ENCODE results near the gene SCRT2. TPM values are rescaled to one million over a fixed set of nuclear protein-coding genes. Genes with fewer than 3 reads are reported as not detected.

SCRT2 gene
- total RNA-seq, 1 experiment from 2014 or later, result 0.20 TPM

DNA sequence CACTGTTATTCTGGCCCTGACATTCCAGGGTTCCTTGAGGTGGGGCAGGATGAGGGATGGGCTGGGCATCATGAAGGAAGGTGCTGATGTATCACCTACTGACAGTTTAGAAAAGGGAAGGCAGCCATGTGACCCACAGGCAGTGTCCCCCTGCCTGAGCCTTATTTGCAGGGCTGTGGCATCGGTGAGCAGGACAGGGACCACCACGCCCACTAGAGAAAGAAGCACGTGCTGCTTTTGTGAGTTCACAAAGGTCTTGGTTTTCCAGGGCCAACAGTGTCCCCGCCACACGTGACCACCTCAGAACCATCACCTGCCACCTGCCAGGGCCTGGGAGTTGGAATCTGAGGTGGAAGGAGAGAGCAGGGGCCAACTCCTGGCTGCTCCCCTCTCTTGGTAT lies 43.5 kb upstream of the SCRT2 start:
- H3K9me3 Mint-ChIP-seq, result no peaks in the 10 kb centered on the region
- no peaks in the 10 kb centered on the region for H3K36me3 Mint-ChIP-seq
- no peak for ATAC-seq
- H3K4me3 Mint-ChIP-seq, result no peak overlapping the region
- CTCF ChIA-PET, result interaction anchor here (2.7 kb wide), 1 partner anchor 52 kb away, joined by 12 read pairs; no protein-coding TSS in a partner anchor
- no peak overlapping the region for H3K27ac Mint-ChIP-seq
- H3K4me1 Mint-ChIP-seq, result peaks cover 10% of the 10 kb centered on the region
- no peak for TF ChIP-seq CBFB (CRISPR knock-in tag; IDR thresholded peaks at IDR 0.05; ENCODE audit: low read depth)
- TF ChIP-seq, protein P1, sequence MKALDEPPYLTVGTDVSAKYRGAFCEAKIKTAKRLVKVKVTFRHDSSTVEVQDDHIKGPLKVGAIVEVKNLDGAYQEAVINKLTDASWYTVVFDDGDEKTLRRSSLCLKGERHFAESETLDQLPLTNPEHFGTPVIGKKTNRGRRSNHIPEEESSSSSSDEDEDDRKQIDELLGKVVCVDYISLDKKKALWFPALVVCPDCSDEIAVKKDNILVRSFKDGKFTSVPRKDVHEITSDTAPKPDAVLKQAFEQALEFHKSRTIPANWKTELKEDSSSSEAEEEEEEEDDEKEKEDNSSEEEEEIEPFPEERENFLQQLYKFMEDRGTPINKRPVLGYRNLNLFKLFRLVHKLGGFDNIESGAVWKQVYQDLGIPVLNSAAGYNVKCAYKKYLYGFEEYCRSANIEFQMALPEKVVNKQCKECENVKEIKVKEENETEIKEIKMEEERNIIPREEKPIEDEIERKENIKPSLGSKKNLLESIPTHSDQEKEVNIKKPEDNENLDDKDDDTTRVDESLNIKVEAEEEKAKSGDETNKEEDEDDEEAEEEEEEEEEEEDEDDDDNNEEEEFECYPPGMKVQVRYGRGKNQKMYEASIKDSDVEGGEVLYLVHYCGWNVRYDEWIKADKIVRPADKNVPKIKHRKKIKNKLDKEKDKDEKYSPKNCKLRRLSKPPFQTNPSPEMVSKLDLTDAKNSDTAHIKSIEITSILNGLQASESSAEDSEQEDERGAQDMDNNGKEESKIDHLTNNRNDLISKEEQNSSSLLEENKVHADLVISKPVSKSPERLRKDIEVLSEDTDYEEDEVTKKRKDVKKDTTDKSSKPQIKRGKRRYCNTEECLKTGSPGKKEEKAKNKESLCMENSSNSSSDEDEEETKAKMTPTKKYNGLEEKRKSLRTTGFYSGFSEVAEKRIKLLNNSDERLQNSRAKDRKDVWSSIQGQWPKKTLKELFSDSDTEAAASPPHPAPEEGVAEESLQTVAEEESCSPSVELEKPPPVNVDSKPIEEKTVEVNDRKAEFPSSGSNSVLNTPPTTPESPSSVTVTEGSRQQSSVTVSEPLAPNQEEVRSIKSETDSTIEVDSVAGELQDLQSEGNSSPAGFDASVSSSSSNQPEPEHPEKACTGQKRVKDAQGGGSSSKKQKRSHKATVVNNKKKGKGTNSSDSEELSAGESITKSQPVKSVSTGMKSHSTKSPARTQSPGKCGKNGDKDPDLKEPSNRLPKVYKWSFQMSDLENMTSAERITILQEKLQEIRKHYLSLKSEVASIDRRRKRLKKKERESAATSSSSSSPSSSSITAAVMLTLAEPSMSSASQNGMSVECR (CRISPR knock-in tag; IDR thresholded peaks at IDR 0.05; ENCODE audit: borderline replicate concordance), result no peak
- TF ChIP-seq MYBL2 (CRISPR knock-in tag; IDR thresholded peaks at IDR 0.05), result no peak
- TF ChIP-seq, protein P2, sequence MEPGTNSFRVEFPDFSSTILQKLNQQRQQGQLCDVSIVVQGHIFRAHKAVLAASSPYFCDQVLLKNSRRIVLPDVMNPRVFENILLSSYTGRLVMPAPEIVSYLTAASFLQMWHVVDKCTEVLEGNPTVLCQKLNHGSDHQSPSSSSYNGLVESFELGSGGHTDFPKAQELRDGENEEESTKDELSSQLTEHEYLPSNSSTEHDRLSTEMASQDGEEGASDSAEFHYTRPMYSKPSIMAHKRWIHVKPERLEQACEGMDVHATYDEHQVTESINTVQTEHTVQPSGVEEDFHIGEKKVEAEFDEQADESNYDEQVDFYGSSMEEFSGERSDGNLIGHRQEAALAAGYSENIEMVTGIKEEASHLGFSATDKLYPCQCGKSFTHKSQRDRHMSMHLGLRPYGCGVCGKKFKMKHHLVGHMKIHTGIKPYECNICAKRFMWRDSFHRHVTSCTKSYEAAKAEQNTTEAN (CRISPR knock-in tag; IDR thresholded peaks at IDR 0.05), result no peak
- TF ChIP-seq ZNF416 (CRISPR knock-in tag; IDR thresholded peaks at IDR 0.05), result no peak
- TF ChIP-seq NFYB (CRISPR knock-in tag; conservative IDR thresholded peaks at IDR 0.05; ENCODE audit: low read depth), result no peak
- no peak for TF ChIP-seq OVOL2 (CRISPR knock-in tag; IDR thresholded peaks at IDR 0.05; ENCODE audit: borderline replicate concordance)
- TF ChIP-seq FOXP1 (CRISPR knock-in tag; IDR thresholded peaks at IDR 0.05; ENCODE audit: borderline replicate concordance), result no peak
- TF ChIP-seq NR3C1 (CRISPR knock-in tag; conservative IDR thresholded peaks at IDR 0.05; ENCODE audit: low read depth), result no peak
- TF ChIP-seq PRRX2 (CRISPR knock-in tag; IDR thresholded peaks at IDR 0.05), result no peak
- TF ChIP-seq HMGA2 (CRISPR knock-in tag; IDR thresholded peaks at IDR 0.05), result no peak
- TF ChIP-seq STAT6 (CRISPR knock-in tag; conservative IDR thresholded peaks at IDR 0.05; ENCODE audit: low read depth), result no peak
- TF ChIP-seq FOXJ3 (CRISPR knock-in tag; IDR thresholded peaks at IDR 0.05; ENCODE audit: borderline replicate concordance), result no peak
- no peak for TF ChIP-seq NR2C2 (CRISPR knock-in tag; IDR thresholded peaks at IDR 0.05)
- TF ChIP-seq ZNF232 (CRISPR knock-in tag; IDR thresholded peaks at IDR 0.05), result no peak
- TF ChIP-seq, protein P3, sequence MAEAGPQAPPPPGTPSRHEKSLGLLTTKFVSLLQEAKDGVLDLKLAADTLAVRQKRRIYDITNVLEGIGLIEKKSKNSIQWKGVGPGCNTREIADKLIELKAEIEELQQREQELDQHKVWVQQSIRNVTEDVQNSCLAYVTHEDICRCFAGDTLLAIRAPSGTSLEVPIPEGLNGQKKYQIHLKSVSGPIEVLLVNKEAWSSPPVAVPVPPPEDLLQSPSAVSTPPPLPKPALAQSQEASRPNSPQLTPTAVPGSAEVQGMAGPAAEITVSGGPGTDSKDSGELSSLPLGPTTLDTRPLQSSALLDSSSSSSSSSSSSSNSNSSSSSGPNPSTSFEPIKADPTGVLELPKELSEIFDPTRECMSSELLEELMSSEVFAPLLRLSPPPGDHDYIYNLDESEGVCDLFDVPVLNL (CRISPR knock-in tag; IDR thresholded peaks at IDR 0.05; ENCODE audit: borderline replicate concordance, low read depth), result no peak
- POLR2A ChIA-PET, result no interaction called here
- peaks cover 14% of the 10 kb centered on the region; the same call in 1 of the 2 replicates for H3K27me3 Mint-ChIP-seq (ENCODE audit: low read depth)
- DNase-seq (ENCODE audit: low spot score), result no peak

GRCh38 chr20:717832-718231 lies 42.2 kb upstream of the SCRT2 start:
- peaks cover 6% of the 10 kb centered on the region for H3K9me3 Mint-ChIP-seq
- H3K4me3 Mint-ChIP-seq, result no peak overlapping the region
- no peak for TF ChIP-seq GABPB1 (CRISPR knock-in tag; IDR thresholded peaks at IDR 0.05)
- TF ChIP-seq, protein P3 (CRISPR knock-in tag; IDR thresholded peaks at IDR 0.05; ENCODE audit: borderline replicate concordance, low read depth), result no peak
- TF ChIP-seq ZNF138 (CRISPR knock-in tag; conservative IDR thresholded peaks at IDR 0.05), result no peak
- no peak for TF ChIP-seq JAZF1 (CRISPR knock-in tag; IDR thresholded peaks at IDR 0.05)
- TF ChIP-seq, protein P4, sequence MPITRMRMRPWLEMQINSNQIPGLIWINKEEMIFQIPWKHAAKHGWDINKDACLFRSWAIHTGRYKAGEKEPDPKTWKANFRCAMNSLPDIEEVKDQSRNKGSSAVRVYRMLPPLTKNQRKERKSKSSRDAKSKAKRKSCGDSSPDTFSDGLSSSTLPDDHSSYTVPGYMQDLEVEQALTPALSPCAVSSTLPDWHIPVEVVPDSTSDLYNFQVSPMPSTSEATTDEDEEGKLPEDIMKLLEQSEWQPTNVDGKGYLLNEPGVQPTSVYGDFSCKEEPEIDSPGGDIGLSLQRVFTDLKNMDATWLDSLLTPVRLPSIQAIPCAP (CRISPR knock-in tag; IDR thresholded peaks at IDR 0.05), result no peak
- TF ChIP-seq NFE2L1 (CRISPR knock-in tag; IDR thresholded peaks at IDR 0.05), result no peak
- no peak for TF ChIP-seq TP53 (CRISPR knock-in tag; IDR thresholded peaks at IDR 0.05)
- peaks cover 10% of the 10 kb centered on the region for H3K4me1 Mint-ChIP-seq
- peaks cover 3% of the 10 kb centered on the region; the same call in 1 of the 2 replicates for H3K36me3 Mint-ChIP-seq
- DNase-seq (ENCODE audit: low spot score) (no peak), ATAC-seq (no peak)
- H3K27me3 Mint-ChIP-seq (ENCODE audit: low read depth), result peaks cover 14% of the 10 kb centered on the region; the same call in 1 of the 2 replicates
- POLR2A ChIA-PET, result no interaction called here
- CTCF ChIA-PET, result interaction anchor here (2.7 kb wide), 1 partner anchor 51 kb away, joined by 12 read pairs; no protein-coding TSS in a partner anchor
- H3K27ac Mint-ChIP-seq, result no peak overlapping the region
